Subcutaneous preadipocyte (primary cell): Measurements from ENCODE around the gene ELK4. TPM values are rescaled to one million over a fixed set of nuclear protein-coding genes. Genes with fewer than 3 reads are reported as not detected.

ENCODE experiments used
- small RNA-seq: library from RNA; depleted of rRNA; stranded (forward); fragments of <200 nt; gene quantifications from one replicate; pipeline ENCODE3, GENCODE V24; 2012
- total RNA-seq: library from RNA; depleted of rRNA; stranded (reverse); fragments of >200 nt; gene quantifications from 2 replicates; pipeline ENCODE4 v1.2.3, GENCODE V29; 2012

Gene ELK4
- 17.3 and 24.4 TPM in 2 replicates for total RNA-seq

GRCh38 chr1:205631768-205632668, at the start of gene ELK4:
ELK4 (minus strand) TSS chr1:205632011; CDS start chr1:205623882, 8,129 bp downstream.

GRCh38 chr1:205680073-205680851, 48.5 kb upstream of the ELK4 start, which contains the start of gene SLC45A3:
SLC45A3 (minus strand) TSS chr1:205680509; CDS start chr1:205664656, 15,853 bp downstream.

Small RNA genes lying within 50 kb of the gene (small RNA-seq; reads per million reads assigned to genes)
- gene RNU2-19P (not detected), gene RNU6-418P (not detected)

Other genes with a start within 250 kb of the ELK4 start
- not detected in 2 replicates for gene LEMD1, start 210.0 kb downstream of the ELK4 start, total RNA-seq
- under 0.01 TPM in 1 of 2 replicates, not detected in the other for gene BLACAT1, start 176.0 kb downstream of the ELK4 start, total RNA-seq
- under 0.01 TPM in 1 of 2 replicates, not detected in the other for gene CDK18, start 127.3 kb downstream of the ELK4 start, total RNA-seq
- gene SLC45A3, start 48.5 kb upstream of the ELK4 start, total RNA-seq: 0.37 and 0.78 TPM in 2 replicates
- gene NUCKS1, start 118.2 kb upstream of the ELK4 start, total RNA-seq: 124 and 156 TPM in 2 replicates
- gene RAB29, start 143.5 kb upstream of the ELK4 start, total RNA-seq: 21.7 and 23.9 TPM in 2 replicates
- gene SLC41A1, start 181.2 kb upstream of the ELK4 start, total RNA-seq: 8.8 and 12.1 TPM in 2 replicates
- gene PM20D1, start 218.1 kb upstream of the ELK4 start, total RNA-seq: not detected in 2 replicates